ENCODE results near the gene TIAM2.

DNA sequence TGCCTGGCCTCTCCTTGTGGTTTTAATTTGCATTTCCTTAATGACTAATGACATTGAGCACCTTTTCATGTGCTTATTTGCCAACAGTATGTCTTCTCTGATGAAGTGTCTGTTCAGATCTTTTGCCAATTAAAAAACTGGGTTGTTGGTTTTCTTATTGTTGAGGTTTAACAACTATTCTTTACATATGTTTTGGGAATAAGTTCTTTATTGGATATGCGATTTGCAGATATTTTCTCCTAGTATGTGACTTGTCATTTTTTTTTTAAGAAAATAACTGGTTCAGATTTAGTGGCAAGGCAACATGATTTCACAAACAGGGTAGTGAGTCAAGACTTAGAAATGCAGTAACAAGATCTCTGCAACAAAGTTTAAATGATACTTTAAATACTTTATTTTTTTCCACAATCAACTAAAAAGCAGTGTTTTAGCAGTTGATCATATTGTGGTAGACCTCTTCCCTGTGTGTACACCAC, 67.8 kb downstream of the TIAM2 start:
- TF ChIP-seq SP2 (IDR thresholded peaks at IDR 0.05; ENCODE audit: extremely low read depth, low read depth, low read length, poor library complexity, severe bottlenecking) = no peak
- TF ChIP-seq, protein P1, sequence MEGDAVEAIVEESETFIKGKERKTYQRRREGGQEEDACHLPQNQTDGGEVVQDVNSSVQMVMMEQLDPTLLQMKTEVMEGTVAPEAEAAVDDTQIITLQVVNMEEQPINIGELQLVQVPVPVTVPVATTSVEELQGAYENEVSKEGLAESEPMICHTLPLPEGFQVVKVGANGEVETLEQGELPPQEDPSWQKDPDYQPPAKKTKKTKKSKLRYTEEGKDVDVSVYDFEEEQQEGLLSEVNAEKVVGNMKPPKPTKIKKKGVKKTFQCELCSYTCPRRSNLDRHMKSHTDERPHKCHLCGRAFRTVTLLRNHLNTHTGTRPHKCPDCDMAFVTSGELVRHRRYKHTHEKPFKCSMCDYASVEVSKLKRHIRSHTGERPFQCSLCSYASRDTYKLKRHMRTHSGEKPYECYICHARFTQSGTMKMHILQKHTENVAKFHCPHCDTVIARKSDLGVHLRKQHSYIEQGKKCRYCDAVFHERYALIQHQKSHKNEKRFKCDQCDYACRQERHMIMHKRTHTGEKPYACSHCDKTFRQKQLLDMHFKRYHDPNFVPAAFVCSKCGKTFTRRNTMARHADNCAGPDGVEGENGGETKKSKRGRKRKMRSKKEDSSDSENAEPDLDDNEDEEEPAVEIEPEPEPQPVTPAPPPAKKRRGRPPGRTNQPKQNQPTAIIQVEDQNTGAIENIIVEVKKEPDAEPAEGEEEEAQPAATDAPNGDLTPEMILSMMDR (IDR thresholded peaks at IDR 0.05 in 2 of 3, conservative IDR thresholded peaks at IDR 0.05 in 1 of 3; ENCODE audit: insufficient read depth in 2 of 3, low read depth in 1 of 3, low read length in 3 of 3) = no peak
- no peak for TF ChIP-seq RCOR1 (IDR thresholded peaks at IDR 0.05; ENCODE audit: borderline replicate concordance in 1 of 2, low read depth in 2 of 2, low read length in 2 of 2)
- no peak for TF ChIP-seq SP1 (CRISPR knock-in tag; IDR thresholded peaks at IDR 0.05)
- TF ChIP-seq, protein P2, sequence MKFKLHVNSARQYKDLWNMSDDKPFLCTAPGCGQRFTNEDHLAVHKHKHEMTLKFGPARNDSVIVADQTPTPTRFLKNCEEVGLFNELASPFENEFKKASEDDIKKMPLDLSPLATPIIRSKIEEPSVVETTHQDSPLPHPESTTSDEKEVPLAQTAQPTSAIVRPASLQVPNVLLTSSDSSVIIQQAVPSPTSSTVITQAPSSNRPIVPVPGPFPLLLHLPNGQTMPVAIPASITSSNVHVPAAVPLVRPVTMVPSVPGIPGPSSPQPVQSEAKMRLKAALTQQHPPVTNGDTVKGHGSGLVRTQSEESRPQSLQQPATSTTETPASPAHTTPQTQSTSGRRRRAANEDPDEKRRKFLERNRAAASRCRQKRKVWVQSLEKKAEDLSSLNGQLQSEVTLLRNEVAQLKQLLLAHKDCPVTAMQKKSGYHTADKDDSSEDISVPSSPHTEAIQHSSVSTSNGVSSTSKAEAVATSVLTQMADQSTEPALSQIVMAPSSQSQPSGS (CRISPR knock-in tag; IDR thresholded peaks at IDR 0.05) = no peak
- TF ChIP-seq GABPA (tag; conservative IDR thresholded peaks at IDR 0.05; ENCODE audit: low read depth) = no peak
- TF ChIP-seq BRCA1 (IDR thresholded peaks at IDR 0.05) = no peak
- no peak for TF ChIP-seq BRCA1 (CRISPR knock-in tag; IDR thresholded peaks at IDR 0.05)
- TF ChIP-seq, protein P3, sequence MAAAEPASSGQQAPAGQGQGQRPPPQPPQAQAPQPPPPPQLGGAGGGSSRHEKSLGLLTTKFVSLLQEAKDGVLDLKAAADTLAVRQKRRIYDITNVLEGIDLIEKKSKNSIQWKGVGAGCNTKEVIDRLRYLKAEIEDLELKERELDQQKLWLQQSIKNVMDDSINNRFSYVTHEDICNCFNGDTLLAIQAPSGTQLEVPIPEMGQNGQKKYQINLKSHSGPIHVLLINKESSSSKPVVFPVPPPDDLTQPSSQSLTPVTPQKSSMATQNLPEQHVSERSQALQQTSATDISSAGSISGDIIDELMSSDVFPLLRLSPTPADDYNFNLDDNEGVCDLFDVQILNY (CRISPR knock-in tag; IDR thresholded peaks at IDR 0.05) = no peak
- no peak for TF ChIP-seq ELF1 (tag; IDR thresholded peaks at IDR 0.05)
- no peak for TF ChIP-seq YY1 (IDR thresholded peaks at IDR 0.05; ENCODE audit: borderline replicate concordance in 1 of 3, control insufficient read depth in 1 of 3, extremely low read depth in 1 of 3, insufficient read depth in 3 of 3, insufficient read length in 1 of 3, insufficient replicate concordance in 2 of 3, low read depth in 1 of 3, low read length in 2 of 3)
- no peak for TF ChIP-seq CEBPG (CRISPR knock-in tag; IDR thresholded peaks at IDR 0.05)
- TF ChIP-seq CEBPG (tag; conservative IDR thresholded peaks at IDR 0.05 in 1 of 2, IDR thresholded peaks at IDR 0.05 in 1 of 2) = no peak

All from K562 (cell line).